ENCODE measurements around the gene ADNP2.
"Not testable (repeated sequence)": the region's sequence is repeated elsewhere in the genome, so short reads cannot be mapped to it uniquely, and the experiment has no call there.

ADNP2 gene

DNA sequence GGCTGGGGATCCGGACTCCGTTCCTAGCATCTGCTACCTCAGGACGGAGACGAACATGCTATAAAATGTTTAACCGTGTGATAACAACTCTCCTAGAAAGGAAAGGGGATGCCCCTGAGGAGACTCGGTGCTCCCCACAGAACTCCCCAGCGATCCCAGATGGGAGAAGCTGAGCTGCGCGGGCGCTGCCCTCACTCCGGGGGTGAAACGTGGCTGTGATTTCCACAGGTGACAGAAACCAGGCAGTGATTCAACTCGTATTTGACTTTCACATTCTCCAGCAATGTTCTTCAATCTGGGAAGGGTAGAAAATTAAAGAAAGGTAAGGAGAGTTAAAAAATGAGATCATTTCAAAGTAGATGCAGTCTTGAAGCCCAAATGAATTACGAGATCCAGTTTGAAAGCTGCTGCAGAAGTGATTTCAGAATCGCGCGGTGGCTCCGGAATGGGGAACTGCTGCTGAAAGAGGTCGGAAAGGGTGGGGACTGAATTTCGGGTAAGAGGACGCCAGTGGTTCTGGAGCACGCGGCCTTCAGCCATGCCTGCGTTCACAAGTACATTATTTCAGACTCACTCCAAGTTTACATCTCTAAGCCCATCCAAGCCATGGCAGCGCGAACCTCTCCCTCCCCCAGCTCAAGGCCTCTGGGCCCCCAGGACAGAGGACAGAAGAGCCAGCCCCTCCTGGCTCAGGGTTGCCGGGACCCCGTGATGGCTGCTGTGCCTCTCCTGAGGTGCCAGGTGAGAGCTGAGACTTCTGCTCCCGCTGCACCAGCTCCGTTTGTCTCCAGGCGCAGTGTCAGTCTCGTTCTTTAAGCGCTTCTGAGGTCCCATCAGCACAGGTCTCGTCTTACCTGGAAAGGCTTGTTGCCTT lies 39.5 kb downstream of the ADNP2 start:
- Histone ChIP-seq H3K27ac (ENCODE audit: low read length) (no peak overlapping the region), H3K4me3 (ENCODE audit: low read length) (no peak overlapping the region), H3K4me1 (ENCODE audit: control insufficient read depth, low read depth, low read length) (no peaks in the 10 kb centered on the region), H3K36me3 (ENCODE audit: control insufficient read depth, low read depth, low read length) (peaks cover 29% of the 10 kb centered on the region), H3K27me3 (ENCODE audit: control insufficient read depth, insufficient read depth, low read length) (no peaks in the 10 kb centered on the region), H3K9ac (ENCODE audit: low read length) (no peak overlapping the region), H3K9me3 (ENCODE audit: control insufficient read depth, low read depth, low read length) (no peaks in the 10 kb centered on the region)

DNA sequence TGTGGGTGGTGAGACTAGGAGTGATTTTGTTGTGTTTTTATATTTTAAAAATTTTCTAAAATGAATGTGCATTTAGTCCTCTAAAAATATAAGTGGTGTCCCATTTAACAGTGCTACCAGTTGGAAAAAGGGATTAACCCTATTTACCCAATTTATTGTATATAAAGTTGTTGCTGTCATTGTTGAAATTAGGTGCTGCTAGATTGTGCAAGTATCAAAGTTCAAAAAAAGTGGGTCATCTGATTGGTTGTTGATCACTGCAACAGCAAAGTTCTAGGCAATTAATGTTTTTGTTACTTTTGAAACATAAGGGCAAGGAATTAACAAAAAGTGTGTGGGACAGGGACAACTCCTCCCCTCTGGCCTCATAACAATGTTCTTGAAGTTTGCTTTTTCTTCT lies 40.6 kb downstream of the ADNP2 start:
- no peak overlapping the region for H3K4me3 ChIP-seq (ENCODE audit: low read length)
- H3K9ac ChIP-seq (ENCODE audit: low read length): no peak overlapping the region
- no peaks in the 10 kb centered on the region for H3K9me3 ChIP-seq (ENCODE audit: control insufficient read depth, low read depth, low read length)
- peaks cover 28% of the 10 kb centered on the region for H3K36me3 ChIP-seq (ENCODE audit: control insufficient read depth, low read depth, low read length)
- H3K4me1 ChIP-seq (ENCODE audit: control insufficient read depth, low read depth, low read length): no peaks in the 10 kb centered on the region
- no peak overlapping the region for H3K27ac ChIP-seq (ENCODE audit: low read length)
- H3K27me3 ChIP-seq (ENCODE audit: control insufficient read depth, insufficient read depth, low read length): no peaks in the 10 kb centered on the region

DNA sequence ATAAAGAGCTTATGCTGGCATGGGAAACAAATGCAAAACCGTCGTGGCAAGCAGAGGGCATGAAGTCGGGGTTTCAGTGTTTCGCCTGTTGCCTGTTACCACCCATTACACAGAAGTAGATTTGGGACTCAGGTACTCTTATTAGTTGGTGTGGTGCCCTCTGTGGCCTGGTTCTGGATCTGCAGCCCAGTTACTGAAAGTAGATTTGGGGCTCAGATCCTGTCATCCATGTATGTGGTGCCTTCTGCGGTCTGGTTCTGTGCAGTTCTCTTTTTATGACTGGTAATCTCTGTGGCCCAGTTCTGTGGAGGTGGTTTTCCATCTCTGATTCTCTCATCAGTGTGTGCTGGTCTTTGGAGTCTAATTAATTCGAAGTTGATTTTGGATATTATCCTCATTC lies 45.2 kb downstream of the ADNP2 start:
- Histone ChIP-seq H3K9ac (ENCODE audit: low read length) (no peak overlapping the region), H3K27me3 (ENCODE audit: control insufficient read depth, insufficient read depth, low read length) (no peaks in the 10 kb centered on the region), H3K9me3 (ENCODE audit: control insufficient read depth, low read depth, low read length) (no peaks in the 10 kb centered on the region), H3K36me3 (ENCODE audit: control insufficient read depth, low read depth, low read length) (peaks cover 9% of the 10 kb centered on the region), H3K27ac (ENCODE audit: low read length) (no peak overlapping the region), H3K4me3 (ENCODE audit: low read length) (no peak overlapping the region), H3K4me1 (ENCODE audit: control insufficient read depth, low read depth, low read length) (no peaks in the 10 kb centered on the region)

DNA sequence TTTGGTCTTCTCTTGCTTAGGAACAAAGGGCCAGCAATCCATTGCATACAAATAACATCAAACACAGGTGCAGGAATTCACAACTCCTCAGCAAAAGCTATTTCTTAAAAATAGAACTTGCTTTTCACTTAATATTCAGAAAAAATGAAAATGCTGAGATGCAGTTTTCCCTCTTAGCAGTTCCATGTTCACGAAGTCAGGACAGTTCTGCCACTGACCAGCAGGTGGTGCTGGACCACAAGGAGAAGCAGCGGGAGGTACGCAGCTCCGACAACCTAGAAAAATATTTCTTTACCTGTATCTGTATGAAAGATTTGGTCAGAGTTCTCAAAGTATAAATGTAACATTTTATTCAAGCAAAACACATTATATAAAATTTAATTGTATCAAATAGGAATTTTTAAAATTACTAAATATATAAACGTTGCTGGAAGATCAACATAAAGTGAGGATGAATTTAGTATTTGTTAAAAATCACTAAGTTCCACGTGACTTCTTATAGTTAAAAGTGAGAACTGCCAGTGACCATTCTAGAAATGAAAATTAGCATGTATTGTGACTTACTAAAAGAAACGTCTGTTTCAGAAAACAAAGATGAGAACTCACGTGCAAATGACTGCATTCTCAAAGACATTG lies 48.8 kb downstream of the ADNP2 start:
- Histone ChIP-seq H3K36me3 (ENCODE audit: control insufficient read depth, low read depth, low read length) (no peaks in the 10 kb centered on the region), H3K9ac (ENCODE audit: low read length) (no peak overlapping the region), H3K9me3 (ENCODE audit: control insufficient read depth, low read depth, low read length) (no peaks in the 10 kb centered on the region), H3K27ac (ENCODE audit: low read length) (no peak overlapping the region), H3K27me3 (ENCODE audit: control insufficient read depth, insufficient read depth, low read length) (no peaks in the 10 kb centered on the region), H3K4me1 (ENCODE audit: control insufficient read depth, low read depth, low read length) (no peaks in the 10 kb centered on the region), H3K4me3 (ENCODE audit: low read length) (no peak overlapping the region)

DNA sequence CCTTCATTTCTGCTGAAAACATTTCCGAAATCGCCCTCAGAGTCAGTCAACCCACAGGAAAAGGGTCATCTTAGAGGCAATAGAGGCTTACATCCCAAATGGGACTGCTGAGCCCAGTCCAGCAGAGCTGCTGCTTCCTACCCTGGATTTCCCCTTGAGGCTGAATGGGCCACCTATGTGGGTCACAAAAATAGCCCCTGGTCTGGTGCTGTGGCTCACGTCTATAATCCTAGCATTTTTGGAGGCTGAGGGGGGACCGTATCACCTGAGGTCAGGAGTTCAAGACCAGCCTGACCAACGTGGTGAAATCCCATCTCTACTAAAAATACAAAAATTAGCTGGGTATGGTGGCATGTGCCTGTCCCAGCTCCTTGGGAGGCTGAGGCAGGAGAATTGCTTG lies 49.3 kb downstream of the ADNP2 start:
- Histone ChIP-seq H3K9ac (ENCODE audit: low read length) (no peak overlapping the region), H3K4me1 (ENCODE audit: control insufficient read depth, low read depth, low read length) (no peaks in the 10 kb centered on the region), H3K4me3 (ENCODE audit: low read length) (no peak overlapping the region), H3K9me3 (ENCODE audit: control insufficient read depth, low read depth, low read length) (no peaks in the 10 kb centered on the region), H3K27ac (ENCODE audit: low read length) (no peak overlapping the region), H3K27me3 (ENCODE audit: control insufficient read depth, insufficient read depth, low read length) (no peaks in the 10 kb centered on the region), H3K36me3 (ENCODE audit: control insufficient read depth, low read depth, low read length) (no peaks in the 10 kb centered on the region)

DNA sequence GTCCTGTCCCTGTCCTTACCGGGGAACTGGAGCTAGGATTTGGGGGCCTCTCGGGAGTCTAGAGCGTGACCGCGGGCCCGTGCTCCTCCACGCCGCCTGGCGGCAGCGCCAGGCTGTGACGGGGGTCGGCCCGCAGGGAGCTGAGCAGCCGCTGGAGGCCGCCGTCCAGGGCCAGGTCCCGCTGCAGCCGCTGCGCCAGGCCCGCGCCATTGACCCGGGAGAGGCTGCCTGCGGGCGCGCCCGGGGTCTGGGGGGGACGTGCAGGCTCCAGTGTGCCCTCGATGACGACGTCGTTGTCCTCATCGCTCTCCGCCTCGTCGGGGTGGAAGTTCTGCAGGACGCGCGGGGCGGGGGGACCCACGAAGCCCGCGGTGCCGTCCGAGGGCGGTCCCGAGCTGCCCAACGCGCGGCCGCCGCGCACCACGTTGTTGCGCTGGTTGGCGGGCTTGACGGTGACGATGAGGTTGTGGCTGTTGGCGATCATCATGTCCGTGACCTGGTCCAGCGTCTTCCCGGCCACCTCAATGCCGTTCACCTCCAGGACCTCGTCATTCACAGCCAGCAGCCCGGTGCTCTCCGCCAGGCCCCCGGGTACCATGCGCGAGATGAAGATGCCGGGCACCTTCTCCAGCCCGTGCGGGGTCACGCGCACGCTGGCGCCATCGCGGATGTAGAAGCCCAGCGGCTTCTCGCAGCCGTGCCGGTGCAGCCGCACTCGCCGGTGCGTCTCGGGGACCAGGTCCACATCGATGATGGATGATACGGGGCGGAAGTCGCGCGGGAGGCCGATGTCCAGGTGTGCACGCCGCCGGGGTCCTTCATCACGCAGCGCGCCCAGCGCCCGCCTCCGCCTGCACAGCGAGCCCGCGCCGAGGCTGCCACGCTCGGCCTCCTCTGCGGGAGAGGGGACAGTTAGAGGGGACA lies 50.9 kb downstream of the ADNP2 start:
- H3K27me3 ChIP-seq (ENCODE audit: control insufficient read depth, insufficient read depth, low read length): no peaks in the 10 kb centered on the region
- no peaks in the 10 kb centered on the region for H3K4me1 ChIP-seq (ENCODE audit: control insufficient read depth, low read depth, low read length)
- no peaks in the 10 kb centered on the region for H3K36me3 ChIP-seq (ENCODE audit: control insufficient read depth, low read depth, low read length)
- no peak overlapping the region for H3K9ac ChIP-seq (ENCODE audit: low read length)
- no peaks in the 10 kb centered on the region for H3K9me3 ChIP-seq (ENCODE audit: control insufficient read depth, low read depth, low read length)
- no peak overlapping the region for H3K4me3 ChIP-seq (ENCODE audit: low read length)
- no peak overlapping the region for H3K27ac ChIP-seq (ENCODE audit: low read length)

DNA sequence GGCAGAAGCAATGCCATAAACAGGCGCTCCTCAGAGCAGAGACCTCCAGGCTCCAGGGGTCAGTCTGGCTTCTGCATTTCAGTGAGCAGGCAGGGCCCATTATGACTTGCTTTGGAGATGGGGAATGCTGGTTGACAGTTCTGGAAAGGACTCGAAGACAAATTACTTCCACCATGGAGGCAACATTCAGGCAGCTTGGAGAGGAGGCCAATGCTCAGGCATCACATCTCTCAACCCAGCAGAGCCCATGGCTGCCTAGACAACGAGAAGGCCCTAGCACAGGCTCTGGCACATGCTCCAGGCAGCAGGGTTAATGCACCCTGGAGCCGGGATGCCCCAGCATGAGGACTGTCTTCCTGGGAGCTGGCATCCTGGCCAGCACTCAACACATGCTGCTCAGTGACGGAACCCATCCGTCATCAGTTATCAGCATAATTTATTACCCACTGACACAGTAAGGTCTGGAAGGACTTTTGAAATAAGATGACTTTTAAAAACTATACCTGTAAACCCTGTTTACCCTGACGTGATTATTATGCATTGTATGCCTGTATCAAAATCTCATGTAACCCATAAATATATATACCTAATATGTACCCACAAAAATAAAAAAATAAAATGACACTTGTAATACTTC lies 52.8 kb downstream of the ADNP2 start:
- Histone ChIP-seq H3K9me3 (ENCODE audit: control insufficient read depth, low read depth, low read length) (no peaks in the 10 kb centered on the region), H3K27ac (ENCODE audit: low read length) (no peak overlapping the region), H3K36me3 (ENCODE audit: control insufficient read depth, low read depth, low read length) (no peaks in the 10 kb centered on the region), H3K4me3 (ENCODE audit: low read length) (no peak overlapping the region), H3K4me1 (ENCODE audit: control insufficient read depth, low read depth, low read length) (no peaks in the 10 kb centered on the region), H3K27me3 (ENCODE audit: control insufficient read depth, insufficient read depth, low read length) (no peaks in the 10 kb centered on the region), H3K9ac (ENCODE audit: low read length) (no peak overlapping the region)

DNA sequence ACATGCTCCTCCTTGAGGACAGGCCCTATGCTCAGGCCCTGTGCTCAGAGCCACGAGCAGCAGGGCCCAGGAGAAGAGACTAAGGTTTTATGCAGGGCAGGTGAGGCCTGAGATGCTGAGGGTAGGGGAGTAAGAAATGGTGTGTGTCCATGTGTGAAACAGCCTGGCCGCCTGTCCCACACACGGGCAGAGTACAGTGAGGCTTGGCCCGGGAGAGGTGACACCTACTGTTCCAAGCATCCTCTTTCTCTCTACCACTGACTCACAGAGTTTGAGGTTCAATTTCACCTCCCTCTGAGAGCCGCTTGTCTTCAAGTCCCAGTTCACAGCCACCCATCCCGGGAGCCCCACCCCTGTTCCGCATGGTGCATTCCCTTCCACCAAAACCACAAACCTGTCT lies 54.1 kb downstream of the ADNP2 start:
- no peaks in the 10 kb centered on the region for H3K9me3 ChIP-seq (ENCODE audit: control insufficient read depth, low read depth, low read length)
- H3K4me3 ChIP-seq (ENCODE audit: low read length): no peak overlapping the region
- H3K4me1 ChIP-seq (ENCODE audit: control insufficient read depth, low read depth, low read length): no peaks in the 10 kb centered on the region
- no peaks in the 10 kb centered on the region for H3K36me3 ChIP-seq (ENCODE audit: control insufficient read depth, low read depth, low read length)
- H3K27me3 ChIP-seq (ENCODE audit: control insufficient read depth, insufficient read depth, low read length): no peaks in the 10 kb centered on the region
- no peak overlapping the region for H3K27ac ChIP-seq (ENCODE audit: low read length)
- H3K9ac ChIP-seq (ENCODE audit: low read length): no peak overlapping the region

DNA sequence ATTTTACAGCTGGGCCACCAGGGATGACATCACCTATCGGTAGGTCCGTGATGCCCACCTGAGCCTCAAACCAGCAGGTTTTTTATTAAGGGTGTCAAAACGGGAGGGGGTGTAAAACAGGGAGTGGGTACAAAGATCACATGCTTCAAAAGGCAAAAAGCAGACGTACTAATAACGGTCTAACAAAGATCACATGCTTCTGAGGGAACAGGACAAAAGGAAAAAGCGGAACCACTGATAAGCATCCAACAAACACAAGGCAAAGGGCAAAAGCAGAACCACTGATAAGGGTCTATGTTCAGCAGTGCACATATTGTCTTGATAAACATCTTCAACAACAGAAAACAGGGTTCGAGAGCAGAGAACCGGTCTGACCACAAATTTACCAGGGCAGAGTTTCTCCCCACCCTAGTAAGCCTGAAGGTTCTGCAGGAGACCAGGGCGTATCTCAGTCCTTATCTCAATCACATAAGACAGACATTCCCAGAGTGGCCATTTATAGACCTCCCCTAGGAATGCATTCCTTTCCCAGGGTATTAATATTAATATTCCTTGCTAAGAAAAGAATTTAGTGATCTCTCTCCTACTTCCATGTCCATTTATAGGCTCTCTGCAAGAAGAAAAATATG lies 55.8 kb downstream of the ADNP2 start:
- not testable (repeated sequence) for H3K4me3 ChIP-seq (ENCODE audit: low read length); H3K27ac ChIP-seq (ENCODE audit: low read length); H3K27me3 ChIP-seq (ENCODE audit: control insufficient read depth, insufficient read depth, low read length); H3K36me3 ChIP-seq (ENCODE audit: control insufficient read depth, low read depth, low read length); H3K4me1 ChIP-seq (ENCODE audit: control insufficient read depth, low read depth, low read length); H3K9me3 ChIP-seq (ENCODE audit: control insufficient read depth, low read depth, low read length); H3K9ac ChIP-seq (ENCODE audit: low read length)

DNA sequence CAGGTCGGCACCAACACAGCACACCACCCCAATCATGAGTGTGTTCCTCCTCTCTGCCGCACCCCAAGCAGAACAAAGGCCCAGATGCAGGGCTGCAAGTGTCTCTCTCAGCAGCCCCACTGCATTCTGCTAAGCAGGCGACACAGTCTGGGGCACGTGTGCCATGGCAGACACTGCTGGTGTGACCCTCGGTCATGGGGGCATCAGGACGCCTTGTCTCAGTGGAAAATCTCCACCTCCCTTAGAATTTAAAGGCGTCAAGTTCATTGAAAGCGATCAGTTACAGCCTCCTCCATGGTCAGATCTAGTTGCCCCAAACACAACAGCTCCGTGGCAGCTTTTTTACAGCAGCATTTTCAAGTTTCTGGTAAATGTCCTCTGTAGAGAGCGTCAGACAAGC lies 57.2 kb downstream of the ADNP2 start:
- Histone ChIP-seq H3K36me3 (ENCODE audit: control insufficient read depth, low read depth, low read length) (no peaks in the 10 kb centered on the region), H3K27ac (ENCODE audit: low read length) (no peak overlapping the region), H3K27me3 (ENCODE audit: control insufficient read depth, insufficient read depth, low read length) (no peaks in the 10 kb centered on the region), H3K9me3 (ENCODE audit: control insufficient read depth, low read depth, low read length) (no peaks in the 10 kb centered on the region), H3K9ac (ENCODE audit: low read length) (no peak overlapping the region), H3K4me1 (ENCODE audit: control insufficient read depth, low read depth, low read length) (no peaks in the 10 kb centered on the region), H3K4me3 (ENCODE audit: low read length) (no peak overlapping the region)

DNA sequence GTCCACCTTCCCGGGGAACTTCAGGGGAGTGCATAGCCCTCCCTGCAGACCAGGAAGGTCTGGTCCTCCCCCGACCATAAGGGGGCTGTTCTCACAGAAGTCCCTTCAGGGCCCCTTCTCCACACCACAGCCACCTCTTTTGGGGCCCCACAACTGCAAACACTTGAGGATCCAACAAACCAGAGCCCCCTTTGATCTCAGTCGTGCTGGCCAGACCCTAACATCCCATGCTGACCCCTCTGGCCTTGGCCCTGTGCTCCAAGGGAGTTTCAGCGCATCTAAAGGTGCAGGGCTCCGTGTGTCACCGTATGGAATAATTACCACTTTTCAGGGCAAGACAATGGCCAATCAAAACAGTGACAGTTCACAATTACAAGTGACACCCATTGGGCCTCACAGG lies 57.7 kb downstream of the ADNP2 start:
- Histone ChIP-seq H3K27ac (ENCODE audit: low read length) (no peak overlapping the region), H3K9me3 (ENCODE audit: control insufficient read depth, low read depth, low read length) (no peaks in the 10 kb centered on the region)

More for the DNA sequence above, 57.7 kb downstream of the ADNP2 start:
- Histone ChIP-seq H3K27me3 (ENCODE audit: control insufficient read depth, insufficient read depth, low read length) (no peaks in the 10 kb centered on the region), H3K9ac (ENCODE audit: low read length) (no peak overlapping the region), H3K36me3 (ENCODE audit: control insufficient read depth, low read depth, low read length) (no peaks in the 10 kb centered on the region), H3K4me1 (ENCODE audit: control insufficient read depth, low read depth, low read length) (no peaks in the 10 kb centered on the region), H3K4me3 (ENCODE audit: low read length) (no peak overlapping the region)

Measured in iPS-18a (cell line).